HG03103 (cell line): ENCODE measurements around the gene C1orf21.

Experiments
- ATAC-seq: cut with Tn5 transposase; IDR thresholded peaks from one replicate; pipeline ENCODE4 v1.9.1; 2021; ENCODE audit warnings: low read depth; ENCODE audit not compliant: unreplicated experiment

The C1orf21 gene

DNA sequence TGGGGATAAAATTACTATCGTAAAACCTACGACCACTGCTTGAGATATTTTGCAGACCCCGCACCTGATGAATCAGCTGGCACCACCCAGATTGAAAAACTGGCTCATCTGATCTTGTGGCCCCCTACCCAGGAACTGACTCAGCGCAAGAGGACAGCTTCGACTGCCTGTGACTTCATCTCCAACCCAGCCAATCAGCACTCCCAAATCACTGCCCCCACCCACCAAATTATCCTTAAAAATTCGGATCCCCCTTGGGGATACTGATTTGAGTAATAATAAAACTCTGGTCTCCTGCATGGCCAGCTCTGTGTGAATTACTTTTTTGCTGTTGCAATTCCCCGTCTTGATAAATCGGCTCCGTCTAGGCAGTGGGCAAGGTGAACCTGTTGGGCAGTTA is 286.5 kb downstream of the C1orf21 start:
- no peak for ATAC-seq

DNA sequence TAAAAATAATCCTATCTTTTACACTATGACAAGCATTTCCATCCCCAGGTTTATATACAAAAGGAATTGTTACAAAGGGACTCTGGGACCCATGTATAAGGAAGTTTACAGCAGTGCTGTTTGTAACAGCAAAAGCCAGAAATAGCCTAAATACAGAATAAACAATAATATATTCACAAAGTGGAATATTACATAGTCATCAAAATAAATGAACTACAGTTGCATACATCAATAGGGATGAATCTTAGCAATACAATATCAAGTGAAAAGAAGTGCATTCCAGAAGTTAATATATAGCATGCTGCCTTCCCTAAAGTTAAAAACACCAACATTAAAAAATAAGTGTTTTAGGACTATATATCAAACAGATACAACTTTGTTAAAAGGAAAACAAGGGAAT is 290.5 kb downstream of the C1orf21 start:
- no peak for ATAC-seq
